Mammary epithelial cell (primary cell): ENCODE measurements around the gene CEP68.

Source experiments
- EZH2 ChIP-seq: IDR thresholded peaks from 2 replicates; pipeline ENCODE4 v1.6.1; 2012; ENCODE audit warnings: low read length, inconsistent platforms, borderline replicate concordance
- TF ChIP-seq, protein P1 (sequence below), 2 donors: IDR thresholded peaks in 1 of 2; conservative IDR thresholded peaks in 1 of 2; 2 replicates each; pipeline ENCODE4 v1.5.1; 2011 to 2012; ENCODE audit warnings: inconsistent platforms in 2 of 2, low read length in 2 of 2, mild to moderate bottlenecking in 2 of 2, control low read depth in 1 of 2, low read depth in 1 of 2; ENCODE audit not compliant: insufficient read depth in 1 of 2; ENCODE audit errors: extremely low read depth in 1 of 2

DNA sequence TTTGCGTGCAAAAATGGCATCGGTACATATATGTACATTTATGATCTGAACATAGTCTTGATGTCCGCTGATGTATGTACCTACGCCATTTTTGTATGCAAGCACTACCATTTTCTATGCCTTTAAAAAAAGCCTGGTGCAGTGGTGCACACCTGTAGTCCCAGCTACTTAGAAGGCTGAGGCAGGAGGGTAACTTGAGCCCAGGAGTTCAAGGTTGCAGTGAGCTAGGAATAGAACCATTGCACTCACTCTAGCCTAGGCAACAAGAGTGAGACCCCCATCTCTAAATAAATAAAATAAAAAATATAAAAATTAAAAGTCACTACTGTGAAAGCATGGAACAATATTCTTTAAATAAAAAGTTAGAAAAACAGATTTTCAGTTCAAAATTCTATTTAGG lies 57.0 kb downstream of the CEP68 start:
- TF ChIP-seq, protein P1, sequence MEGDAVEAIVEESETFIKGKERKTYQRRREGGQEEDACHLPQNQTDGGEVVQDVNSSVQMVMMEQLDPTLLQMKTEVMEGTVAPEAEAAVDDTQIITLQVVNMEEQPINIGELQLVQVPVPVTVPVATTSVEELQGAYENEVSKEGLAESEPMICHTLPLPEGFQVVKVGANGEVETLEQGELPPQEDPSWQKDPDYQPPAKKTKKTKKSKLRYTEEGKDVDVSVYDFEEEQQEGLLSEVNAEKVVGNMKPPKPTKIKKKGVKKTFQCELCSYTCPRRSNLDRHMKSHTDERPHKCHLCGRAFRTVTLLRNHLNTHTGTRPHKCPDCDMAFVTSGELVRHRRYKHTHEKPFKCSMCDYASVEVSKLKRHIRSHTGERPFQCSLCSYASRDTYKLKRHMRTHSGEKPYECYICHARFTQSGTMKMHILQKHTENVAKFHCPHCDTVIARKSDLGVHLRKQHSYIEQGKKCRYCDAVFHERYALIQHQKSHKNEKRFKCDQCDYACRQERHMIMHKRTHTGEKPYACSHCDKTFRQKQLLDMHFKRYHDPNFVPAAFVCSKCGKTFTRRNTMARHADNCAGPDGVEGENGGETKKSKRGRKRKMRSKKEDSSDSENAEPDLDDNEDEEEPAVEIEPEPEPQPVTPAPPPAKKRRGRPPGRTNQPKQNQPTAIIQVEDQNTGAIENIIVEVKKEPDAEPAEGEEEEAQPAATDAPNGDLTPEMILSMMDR (conservative IDR thresholded peaks at IDR 0.05 in 1 of 2, IDR thresholded peaks at IDR 0.05 in 1 of 2; ENCODE audit: extremely low read depth in 1 of 2, insufficient read depth in 1 of 2, low read depth in 1 of 2, low read length in 2 of 2), result no peak
- no peak for TF ChIP-seq EZH2
